GM21528 (cell line): ENCODE measurements around the gene CLEC4F.
"Not testable (repeated sequence)": the region's sequence is repeated elsewhere in the genome, so short reads cannot be mapped to it uniquely, and the experiment has no call there.

Experiments
- ATAC-seq: cut with Tn5 transposase; IDR thresholded peaks from one replicate; pipeline ENCODE4 v1.9.1; 2021; ENCODE audit warnings: mild to moderate bottlenecking, moderate library complexity; ENCODE audit not compliant: unreplicated experiment, low FRiP score

The CLEC4F gene

DNA sequence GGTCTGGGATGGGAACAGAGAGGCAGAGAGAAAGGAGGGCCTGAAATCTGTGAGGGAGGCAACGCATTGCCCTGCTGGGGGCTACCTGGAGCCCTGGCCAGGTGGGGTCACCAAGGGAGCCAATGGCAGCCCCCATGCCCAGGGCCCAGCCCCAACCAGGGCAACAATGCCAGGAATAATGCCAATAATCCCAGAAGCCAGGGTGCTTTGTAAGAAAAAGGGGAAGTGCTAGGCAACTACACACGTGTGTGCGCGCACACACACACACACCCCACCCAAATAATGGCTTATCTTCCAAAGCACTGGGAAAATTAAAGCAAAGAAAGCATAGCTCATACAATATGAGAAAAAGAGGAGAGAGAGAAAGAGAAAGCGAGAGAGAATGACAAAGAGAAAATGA, 7.0 kb upstream of the CLEC4F start:
- no peak for ATAC-seq

DNA sequence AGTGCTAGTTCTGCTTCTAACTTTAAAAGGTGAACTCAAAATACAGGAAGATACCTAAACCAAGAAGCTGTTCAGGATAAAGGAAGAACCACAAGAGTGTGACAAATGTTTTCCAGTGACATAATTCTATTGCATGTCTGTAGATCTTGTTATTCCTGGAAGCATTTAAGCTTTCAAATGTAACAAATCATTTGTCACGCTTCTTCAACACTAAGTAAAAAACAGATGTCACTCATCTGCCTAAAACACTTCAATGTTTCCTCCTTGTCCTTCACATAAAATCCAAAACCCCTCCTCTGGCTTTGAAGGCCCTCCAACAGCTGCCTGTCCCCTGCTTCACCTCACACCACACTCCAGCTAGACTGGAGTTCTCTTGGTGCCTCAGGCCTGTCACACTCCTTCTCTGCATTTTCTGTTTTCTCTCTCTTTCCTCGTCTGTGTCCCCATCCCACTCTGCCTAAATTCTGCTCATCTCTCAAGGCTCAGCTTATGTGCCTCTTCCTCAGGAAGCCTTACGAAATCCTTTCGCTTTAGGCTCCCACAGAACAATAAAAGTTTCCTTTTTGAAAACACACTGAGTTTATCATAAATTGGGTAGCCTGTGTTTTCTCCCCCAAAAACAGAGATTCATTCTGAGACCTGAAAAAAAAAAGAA, 6.4 kb upstream of the CLEC4F start:
- no peak for ATAC-seq

GRCh38 chr2:70823249-70823648, 2.9 kb upstream of the CLEC4F start:
- ATAC-seq = no peak

GRCh38 chr2:70822843-70823242, 2.4 kb upstream of the CLEC4F start:
- no peak for ATAC-seq

GRCh38 chr2:70817284-70817954, 3.0 kb downstream of the CLEC4F start:
- no peak for ATAC-seq

- ATAC-seq = no peak
These were observed 3.7 kb downstream of the CLEC4F start for GRCh38 chr2:70816726-70817125.

- ATAC-seq = no peak
These were observed 11.1 kb downstream of the CLEC4F start for GRCh38 chr2:70808983-70809958.

- ATAC-seq = no peak
These were observed 12.6 kb downstream of the CLEC4F start for GRCh38 chr2:70807828-70808118.

GRCh38 chr2:70807102-70807827, 13.1 kb downstream of the CLEC4F start:
- ATAC-seq = no peak

GRCh38 chr2:70806620-70807019, 13.8 kb downstream of the CLEC4F start:
- no peak for ATAC-seq

GRCh38 chr2:70806013-70806412, 14.4 kb downstream of the CLEC4F start:
- ATAC-seq = no peak

- ATAC-seq = no peak
These were observed 18.7 kb downstream of the CLEC4F start for GRCh38 chr2:70801607-70802263.

GRCh38 chr2:70799706-70800105, 20.7 kb downstream of the CLEC4F start:
- no peak for ATAC-seq

GRCh38 chr2:70797996-70798395, 22.4 kb downstream of the CLEC4F start:
- ATAC-seq = not testable (repeated sequence)

- ATAC-seq = no peak
These were observed 22.9 kb downstream of the CLEC4F start for GRCh38 chr2:70797506-70797905.

DNA sequence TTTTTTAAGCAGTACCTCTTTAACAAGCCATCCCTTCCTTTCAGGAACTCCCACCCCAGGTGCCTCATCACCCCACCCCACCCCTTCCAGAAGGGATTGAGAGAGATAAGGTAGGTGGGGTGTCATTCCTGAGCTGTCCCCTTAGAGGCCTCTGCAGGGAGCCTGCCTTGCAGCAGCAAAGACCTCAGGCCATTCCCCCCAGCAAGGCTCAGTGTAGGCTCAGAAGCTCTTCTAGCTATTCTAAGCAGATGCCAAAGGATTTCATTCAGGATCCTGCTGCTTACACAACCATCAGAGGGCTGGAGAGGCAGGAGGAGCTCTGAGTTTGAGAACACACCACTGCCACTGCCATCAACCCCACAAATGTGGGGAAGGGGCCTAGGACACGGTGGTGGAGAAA, 24.1 kb downstream of the CLEC4F start:
- no peak for ATAC-seq

- no peak for ATAC-seq
These were observed 25.0 kb downstream of the CLEC4F start for GRCh38 chr2:70795164-70795995.

- no peak for ATAC-seq
These were observed 26.9 kb downstream of the CLEC4F start for GRCh38 chr2:70793450-70793849.

DNA sequence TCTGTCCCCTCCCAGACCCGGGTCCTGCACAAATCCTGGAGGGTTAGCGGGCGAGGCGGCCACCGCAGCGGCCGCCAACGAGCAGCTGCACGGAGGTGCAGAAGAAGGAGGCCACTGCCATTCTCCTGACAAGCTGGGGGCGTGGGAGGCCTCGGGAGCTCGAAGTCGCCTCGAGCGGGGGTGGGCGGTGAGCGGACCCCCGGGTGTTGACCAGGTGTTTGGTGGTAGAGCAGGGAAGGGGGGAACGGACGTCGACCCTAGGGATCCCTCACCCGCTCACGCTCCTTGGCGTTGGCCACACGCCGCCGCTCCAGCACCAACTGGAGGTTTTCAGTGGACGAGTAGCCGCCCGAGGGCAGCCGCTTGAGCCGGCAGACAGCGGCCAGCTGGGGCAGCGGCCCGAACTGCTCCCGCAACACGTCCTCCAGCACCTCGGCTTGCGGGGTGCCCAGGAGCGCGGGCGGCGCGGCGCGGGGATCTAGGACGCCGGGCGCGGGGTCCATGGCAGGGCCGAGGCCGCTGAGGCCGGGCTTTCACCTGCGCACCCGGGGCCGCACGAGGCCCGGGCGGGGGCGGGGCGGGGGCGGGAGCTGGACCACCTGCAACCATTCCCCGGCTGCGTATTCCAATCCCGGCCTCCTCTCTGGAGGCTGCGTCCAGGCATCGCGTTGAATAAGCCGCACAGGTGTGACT, 30.1 kb downstream of the CLEC4F start, which contains the start of gene FIGLA:
Gene FIGLA (minus strand): TSS at position 508 of the 693 bp plus-strand sequence. CDS start 5 bp downstream, at position 503.
- no peak for ATAC-seq
